DOHH2 (cell line): ENCODE data around the gene KRI1.
A peak's percentile ranks its signal among the peaks of the same experiment; 100 is the strongest.

Experiments
- H3F3A ChIP-seq: fragments of 200-600 bp; sonication (generic), shearing (Covaris generic); 2 replicates; pipeline ENCODE4 v1.6.0; 2016; ENCODE audit warnings: antibody characterized with exemption, mild to moderate bottlenecking; ENCODE audit not compliant: control insufficient read depth, insufficient read depth
- H3K27ac ChIP-seq: fragments of 200-600 bp; sonication (generic); 2 replicates; pipeline ENCODE4 v1.5.1; 2014; ENCODE audit warnings: low read depth, mild to moderate bottlenecking, low read length, moderate library complexity
- H3K27me3 ChIP-seq: fragments of 200-600 bp; sonication (generic); 2 replicates; pipeline ENCODE4 v1.6.1; 2014; ENCODE audit warnings: mild to moderate bottlenecking, low read length, mixed read lengths; ENCODE audit not compliant: control insufficient read depth
- H3K36me3 ChIP-seq: fragments of 200-600 bp; sonication (generic); 2 replicates; pipeline ENCODE4 v1.6.1; 2014; ENCODE audit warnings: mild to moderate bottlenecking, low read length, moderate library complexity, mixed read lengths; ENCODE audit not compliant: control insufficient read depth
- H3K4me1 ChIP-seq: fragments of 200-600 bp; sonication (generic); 2 replicates; pipeline ENCODE4 v1.6.1; 2014; ENCODE audit warnings: mild to moderate bottlenecking, low read length, mixed read lengths; ENCODE audit not compliant: control insufficient read depth
- H3K4me2 ChIP-seq: fragments of 200-600 bp; sonication (generic); 2 replicates; pipeline ENCODE4 v1.6.0; 2014; ENCODE audit warnings: mild to moderate bottlenecking, low read length, moderate library complexity
- H3K4me3 ChIP-seq: fragments of 200-600 bp; sonication (generic); 2 replicates; pipeline ENCODE4 v1.5.1; 2014; ENCODE audit warnings: mild to moderate bottlenecking, low read length, mixed read lengths
- H3K79me2 ChIP-seq: fragments of 200-600 bp; sonication (generic); 2 replicates; pipeline ENCODE4 v1.6.1; 2014; ENCODE audit warnings: mild to moderate bottlenecking, low read length, mixed read lengths; ENCODE audit not compliant: control insufficient read depth
- H3K9me2 ChIP-seq: fragments of 200-600 bp; sonication (generic); replicated peaks from 2 replicates; pipeline ENCODE4 v1.6.1; 2014; ENCODE audit warnings: mild to moderate bottlenecking, low read length, mixed read lengths; ENCODE audit not compliant: control insufficient read depth
- H3K9me3 ChIP-seq: fragments of 200-600 bp; sonication (generic); 2 replicates; pipeline ENCODE4 v1.6.1; 2014; ENCODE audit warnings: antibody characterized with exemption, low read length, mixed read lengths; ENCODE audit not compliant: control insufficient read depth, insufficient read depth
- H4K20me1 ChIP-seq: fragments of 200-600 bp; sonication (generic); 2 replicates; pipeline ENCODE4 v1.6.0; 2014; ENCODE audit warnings: low read depth, mild to moderate bottlenecking, antibody characterized with exemption, low read length, moderate library complexity; ENCODE audit not compliant: control insufficient read depth, insufficient read depth
- CTCF ChIP-seq: fragments of 200-600 bp; sonication (generic); IDR thresholded peaks from one replicate; pipeline ENCODE4 v1.5.1; 2014; ENCODE audit warnings: antibody characterized with exemption, mild to moderate bottlenecking, low read depth, low read length; ENCODE audit not compliant: poor library complexity, severe bottlenecking
- EZH2phosphoT487 ChIP-seq: fragments of 200-600 bp; sonication (generic); IDR thresholded peaks from 2 replicates; pipeline ENCODE4 v1.6.1; 2017; ENCODE audit warnings: borderline replicate concordance, mild to moderate bottlenecking, antibody characterized with exemption, low read length, moderate library complexity, mixed read lengths

KRI1 gene

GRCh38 chr19:10548746-10549276 lies 17.0 kb downstream of the KRI1 start:
- TF ChIP-seq CTCF (no peak), EZH2phosphoT487 (no peak)
- Histone ChIP-seq H3K27ac (no peak overlapping the region), H3K4me2 (no peak overlapping the region), H3F3A (peaks cover 10% of the 10 kb centered on the region), H4K20me1 (peaks cover 4% of the 10 kb centered on the region; the same call in 1 of the 2 replicates), H3K4me3 (no peak overlapping the region), H3K9me3 (no peaks in the 10 kb centered on the region), H3K4me1 (peaks cover 29% of the 10 kb centered on the region), H3K9me2 (no peaks in the 10 kb centered on the region), H3K27me3 (no peaks in the 10 kb centered on the region), H3K36me3 (peaks cover 70% of the 10 kb centered on the region), H3K79me2 (peaks cover 23% of the 10 kb centered on the region)

GRCh38 chr19:10546817-10547216 lies 19.0 kb downstream of the KRI1 start:
- Histone ChIP-seq H3K36me3 (peaks cover 51% of the 10 kb centered on the region), H3K4me3 (no peak overlapping the region), H4K20me1 (peaks cover 4% of the 10 kb centered on the region; the same call in 1 of the 2 replicates), H3K27me3 (no peaks in the 10 kb centered on the region), H3K4me2 (no peak overlapping the region), H3K27ac (no peak overlapping the region), H3F3A (peaks cover 11% of the 10 kb centered on the region), H3K79me2 (peaks cover 24% of the 10 kb centered on the region), H3K9me3 (no peaks in the 10 kb centered on the region), H3K4me1 (peaks cover 18% of the 10 kb centered on the region), H3K9me2 (no peaks in the 10 kb centered on the region)
- TF ChIP-seq CTCF, result no peak
- TF ChIP-seq EZH2phosphoT487, result no peak

- H3K4me2 ChIP-seq, result peak overlapping the region; percentile 96
- H3K9me3 ChIP-seq, result no peaks in the 10 kb centered on the region
- H3K27ac ChIP-seq, result 0 out of 2 replicates have a peak overlapping the region, but pooled peaks have one; percentile 41
- peaks cover 11% of the 10 kb centered on the region for H3F3A ChIP-seq
- H3K9me2 ChIP-seq, result no peaks in the 10 kb centered on the region
- no peak for TF ChIP-seq EZH2phosphoT487
- no peak for TF ChIP-seq CTCF
- peaks cover 4% of the 10 kb centered on the region; the same call in 1 of the 2 replicates for H4K20me1 ChIP-seq
- H3K36me3 ChIP-seq, result peaks cover 37% of the 10 kb centered on the region
- H3K79me2 ChIP-seq, result peaks cover 24% of the 10 kb centered on the region
- H3K4me1 ChIP-seq, result peaks cover 18% of the 10 kb centered on the region
- H3K4me3 ChIP-seq, result peak overlapping the region; percentile 96
- H3K27me3 ChIP-seq, result peaks cover 5% of the 10 kb centered on the region
Observed at GRCh38 chr19:10544753-10545251, 21.0 kb downstream of the KRI1 start.
